Measurements from ENCODE around the gene NLRC5.

Gene NLRC5

DNA sequence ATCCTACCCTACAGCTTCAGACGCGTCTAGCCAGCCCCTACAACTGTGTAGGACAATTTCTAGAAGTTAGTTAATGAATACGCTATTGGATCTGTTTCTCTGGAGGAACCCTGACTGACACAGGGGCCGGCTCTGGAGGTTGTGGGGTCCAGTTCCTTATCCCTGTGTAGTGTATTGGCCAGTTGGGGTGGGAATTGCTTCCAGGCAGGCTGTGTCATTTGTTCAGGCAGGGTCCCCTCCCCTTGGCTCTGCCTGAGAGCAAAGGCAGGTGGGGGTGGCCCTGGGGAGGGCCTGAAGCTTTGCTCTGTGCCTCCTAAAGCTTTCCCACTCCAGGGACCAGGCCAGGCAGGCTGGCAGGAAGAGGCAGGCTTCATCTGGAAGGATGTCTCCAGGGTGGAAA is 39.3 kb upstream of the NLRC5 start:
- POLR2A ChIA-PET: no interaction called here

GRCh38 chr16:56950455-56950854 is 38.9 kb upstream of the NLRC5 start:
- ChIA-PET CTCF (no interaction called here), POLR2A (no interaction called here)
- DNase-seq (ENCODE audit: extremely low spot score): no peak
- TF ChIP-seq, protein P1, sequence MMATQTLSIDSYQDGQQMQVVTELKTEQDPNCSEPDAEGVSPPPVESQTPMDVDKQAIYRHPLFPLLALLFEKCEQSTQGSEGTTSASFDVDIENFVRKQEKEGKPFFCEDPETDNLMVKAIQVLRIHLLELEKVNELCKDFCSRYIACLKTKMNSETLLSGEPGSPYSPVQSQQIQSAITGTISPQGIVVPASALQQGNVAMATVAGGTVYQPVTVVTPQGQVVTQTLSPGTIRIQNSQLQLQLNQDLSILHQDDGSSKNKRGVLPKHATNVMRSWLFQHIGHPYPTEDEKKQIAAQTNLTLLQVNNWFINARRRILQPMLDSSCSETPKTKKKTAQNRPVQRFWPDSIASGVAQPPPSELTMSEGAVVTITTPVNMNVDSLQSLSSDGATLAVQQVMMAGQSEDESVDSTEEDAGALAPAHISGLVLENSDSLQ (IDR thresholded peaks at IDR 0.05): no peak
- TF ChIP-seq SUZ12 (IDR thresholded peaks at IDR 0.05): no peak
- no peak for TF ChIP-seq ZNF384 (IDR thresholded peaks at IDR 0.05)
- no peak for TF ChIP-seq FOXK2 (IDR thresholded peaks at IDR 0.05)
- no peak for TF ChIP-seq FOXA1 (IDR thresholded peaks at IDR 0.05)
- TF ChIP-seq LEF1 (IDR thresholded peaks at IDR 0.05; ENCODE audit: borderline replicate concordance): no peak
- TF ChIP-seq ARNT (IDR thresholded peaks at IDR 0.05): no peak
- no peak for TF ChIP-seq BHLHE40 (IDR thresholded peaks at IDR 0.05; ENCODE audit: borderline replicate concordance)
- no peak for TF ChIP-seq CTBP1 (IDR thresholded peaks at IDR 0.05; ENCODE audit: borderline replicate concordance)
- no peak for TF ChIP-seq SP1 (IDR thresholded peaks at IDR 0.05)
- TF ChIP-seq ELF4 (IDR thresholded peaks at IDR 0.05): no peak
- TF ChIP-seq L3MBTL2 (conservative IDR thresholded peaks at IDR 0.05): no peak
- TF ChIP-seq FOXM1 (IDR thresholded peaks at IDR 0.05; ENCODE audit: borderline replicate concordance): no peak
- TF ChIP-seq HDGF (IDR thresholded peaks at IDR 0.05; ENCODE audit: borderline replicate concordance): no peak
- no peak for TF ChIP-seq TARDBP (IDR thresholded peaks at IDR 0.05)

More for the DNA sequence above, 39.3 kb upstream of the NLRC5 start:
- no peak for DNase-seq (ENCODE audit: extremely low spot score)
- TF ChIP-seq TARDBP (IDR thresholded peaks at IDR 0.05): no peak
- no peak for TF ChIP-seq SP1 (IDR thresholded peaks at IDR 0.05)
- TF ChIP-seq BHLHE40 (IDR thresholded peaks at IDR 0.05; ENCODE audit: borderline replicate concordance): no peak
- TF ChIP-seq, protein P1 (IDR thresholded peaks at IDR 0.05): no peak
- TF ChIP-seq NFRKB (IDR thresholded peaks at IDR 0.05): no peak
- TF ChIP-seq L3MBTL2 (conservative IDR thresholded peaks at IDR 0.05): no peak
- TF ChIP-seq FOXA1 (IDR thresholded peaks at IDR 0.05): no peak
- no peak for TF ChIP-seq CTBP1 (IDR thresholded peaks at IDR 0.05; ENCODE audit: borderline replicate concordance)
- TF ChIP-seq FOXK2 (IDR thresholded peaks at IDR 0.05): no peak
- CTCF ChIA-PET: no interaction called here

DNA sequence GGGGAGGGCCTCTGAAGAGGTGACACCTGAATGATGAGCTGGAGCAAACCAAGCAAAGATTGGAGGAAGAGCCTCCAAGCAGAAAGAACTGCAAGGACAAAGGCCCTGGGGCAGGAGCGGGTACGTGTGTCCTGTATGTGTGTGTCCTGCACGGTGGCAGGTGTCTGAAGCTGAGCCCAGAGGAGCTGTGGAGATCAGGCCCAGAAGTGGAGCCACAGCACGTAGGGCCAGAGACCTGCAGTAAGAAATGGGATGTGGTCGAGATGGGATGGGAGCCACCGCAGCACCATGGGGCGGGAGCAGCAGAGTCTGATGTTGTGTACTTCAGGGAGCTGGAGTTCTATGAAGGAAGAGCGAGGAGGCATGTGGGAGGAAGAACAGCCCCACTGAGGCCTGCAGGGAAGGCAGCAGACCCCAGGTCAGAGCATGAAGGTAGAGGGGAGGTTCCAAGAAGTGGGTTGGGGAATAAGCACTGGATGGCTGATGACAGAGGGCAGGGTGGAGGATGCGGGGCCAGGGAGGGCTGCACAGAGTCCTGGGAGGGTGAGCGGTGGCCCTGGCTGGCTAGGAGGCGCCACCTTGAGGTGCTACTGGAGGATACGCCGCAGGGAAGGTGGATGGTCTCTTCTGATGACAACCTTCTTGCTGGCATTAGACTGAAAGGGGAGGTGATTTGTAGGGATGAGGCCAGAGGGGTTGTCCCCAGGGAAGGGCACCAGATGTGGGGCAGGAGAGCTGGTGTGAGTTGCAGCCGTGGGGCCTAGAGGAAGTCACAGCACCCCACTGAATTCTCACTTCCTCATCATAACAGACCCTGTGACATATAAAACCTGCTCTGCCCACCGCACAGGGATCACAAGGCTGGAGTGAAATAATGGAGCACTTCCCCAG is 38.2 kb upstream of the NLRC5 start:
- CTCF ChIA-PET: interaction anchor here (0.6 to 1.0 kb wide), 5 partner anchors 10 to 165 kb away, joined by 3 to 6 read pairs (median 3); no protein-coding TSS in a partner anchor
- TF ChIP-seq ELF4 (IDR thresholded peaks at IDR 0.05) (no peak), L3MBTL2 (conservative IDR thresholded peaks at IDR 0.05) (no peak), LEF1 (IDR thresholded peaks at IDR 0.05; ENCODE audit: borderline replicate concordance) (no peak), SP1 (IDR thresholded peaks at IDR 0.05) (no peak), ZNF384 (IDR thresholded peaks at IDR 0.05) (no peak), BHLHE40 (IDR thresholded peaks at IDR 0.05; ENCODE audit: borderline replicate concordance) (no peak), NFRKB (IDR thresholded peaks at IDR 0.05) (no peak), FOXM1 (IDR thresholded peaks at IDR 0.05; ENCODE audit: borderline replicate concordance) (no peak), CTBP1 (IDR thresholded peaks at IDR 0.05; ENCODE audit: borderline replicate concordance) (no peak), HDGF (IDR thresholded peaks at IDR 0.05; ENCODE audit: borderline replicate concordance) (no peak), SUZ12 (IDR thresholded peaks at IDR 0.05) (no peak), FOXA1 (IDR thresholded peaks at IDR 0.05) (no peak), TARDBP (IDR thresholded peaks at IDR 0.05) (no peak), FOXK2 (IDR thresholded peaks at IDR 0.05) (no peak), ARNT (IDR thresholded peaks at IDR 0.05) (no peak)
- TF ChIP-seq, protein P1 (IDR thresholded peaks at IDR 0.05): no peak
- peak; percentile 72 for DNase-seq (ENCODE audit: extremely low spot score)
- POLR2A ChIA-PET: no interaction called here

DNA sequence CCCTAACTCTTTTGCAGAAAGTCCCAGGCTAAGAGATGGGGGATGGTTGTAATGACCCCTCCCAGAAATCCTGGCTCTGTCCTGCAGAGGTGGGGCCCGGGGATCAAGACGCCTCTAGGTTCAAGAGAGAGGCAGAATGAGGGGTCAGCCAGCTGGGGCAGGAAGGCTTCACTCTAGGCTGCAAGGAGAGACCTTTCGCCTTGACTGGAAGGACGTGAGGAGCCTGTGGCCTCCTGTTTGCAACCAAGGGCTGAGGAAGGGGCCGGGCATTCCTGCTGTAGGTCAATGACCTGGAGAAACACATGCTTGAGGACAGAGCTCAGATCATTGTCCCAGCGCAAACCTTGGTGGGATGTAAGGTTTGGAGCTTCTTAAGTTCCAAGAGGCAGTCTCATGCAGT is 36.4 kb upstream of the NLRC5 start:
- ChIA-PET POLR2A (no interaction called here), CTCF (interaction anchor here (1.0 kb wide), 1 partner anchor 159 kb away, joined by 4 read pairs; no protein-coding TSS in a partner anchor)
- DNase-seq (ENCODE audit: extremely low spot score): no peak
- TF ChIP-seq HDGF (IDR thresholded peaks at IDR 0.05; ENCODE audit: borderline replicate concordance) (no peak), L3MBTL2 (conservative IDR thresholded peaks at IDR 0.05) (no peak), ZNF384 (IDR thresholded peaks at IDR 0.05) (no peak), ELF4 (IDR thresholded peaks at IDR 0.05) (no peak), CTBP1 (IDR thresholded peaks at IDR 0.05; ENCODE audit: borderline replicate concordance) (no peak), FOXM1 (IDR thresholded peaks at IDR 0.05; ENCODE audit: borderline replicate concordance) (no peak), LEF1 (IDR thresholded peaks at IDR 0.05; ENCODE audit: borderline replicate concordance) (no peak), FOXA1 (IDR thresholded peaks at IDR 0.05) (no peak), FOXK2 (IDR thresholded peaks at IDR 0.05) (no peak), SP1 (IDR thresholded peaks at IDR 0.05) (no peak), SUZ12 (IDR thresholded peaks at IDR 0.05) (no peak), TARDBP (IDR thresholded peaks at IDR 0.05) (no peak), BHLHE40 (IDR thresholded peaks at IDR 0.05; ENCODE audit: borderline replicate concordance) (no peak), NFRKB (IDR thresholded peaks at IDR 0.05) (no peak), ARNT (IDR thresholded peaks at IDR 0.05) (no peak)
- TF ChIP-seq, protein P1 (IDR thresholded peaks at IDR 0.05): no peak

- ChIA-PET POLR2A (no interaction called here), CTCF (interaction anchor here (2.4 kb wide), 1 partner anchor 9 kb away, joined by 15 read pairs; no protein-coding TSS in a partner anchor)
- no peak for DNase-seq (ENCODE audit: extremely low spot score)
- TF ChIP-seq FOXK2 (IDR thresholded peaks at IDR 0.05): no peak
- no peak for TF ChIP-seq SUZ12 (IDR thresholded peaks at IDR 0.05)
- no peak for TF ChIP-seq ARNT (IDR thresholded peaks at IDR 0.05)
- TF ChIP-seq BHLHE40 (IDR thresholded peaks at IDR 0.05; ENCODE audit: borderline replicate concordance): no peak
- TF ChIP-seq, protein P1 (IDR thresholded peaks at IDR 0.05): no peak
- TF ChIP-seq SP1 (IDR thresholded peaks at IDR 0.05): no peak
- no peak for TF ChIP-seq L3MBTL2 (conservative IDR thresholded peaks at IDR 0.05)
- no peak for TF ChIP-seq NFRKB (IDR thresholded peaks at IDR 0.05)
- TF ChIP-seq FOXA1 (IDR thresholded peaks at IDR 0.05): no peak
- TF ChIP-seq HDGF (IDR thresholded peaks at IDR 0.05; ENCODE audit: borderline replicate concordance): no peak
- no peak for TF ChIP-seq FOXM1 (IDR thresholded peaks at IDR 0.05; ENCODE audit: borderline replicate concordance)
- no peak for TF ChIP-seq CTBP1 (IDR thresholded peaks at IDR 0.05; ENCODE audit: borderline replicate concordance)
- no peak for TF ChIP-seq TARDBP (IDR thresholded peaks at IDR 0.05)
- no peak for TF ChIP-seq LEF1 (IDR thresholded peaks at IDR 0.05; ENCODE audit: borderline replicate concordance)
- no peak for TF ChIP-seq ELF4 (IDR thresholded peaks at IDR 0.05)
- TF ChIP-seq ZNF384 (IDR thresholded peaks at IDR 0.05): no peak
Measured at GRCh38 chr16:56956076-56956475, 33.3 kb upstream of the NLRC5 start.
